Astrocyte (in vitro differentiated cells and primary cell): Measurements from ENCODE around the gene MYH11.

Experiments used
- EZH2 ChIP-seq: IDR thresholded peaks from 2 replicates; pipeline ENCODE4 v1.6.1; 2012; ENCODE audit warnings: mild to moderate bottlenecking, low read length, inconsistent platforms; ENCODE audit not compliant: insufficient read depth
- TF ChIP-seq, protein P1 (sequence below): IDR thresholded peaks from 2 replicates; pipeline ENCODE4 v1.5.1; 2011; ENCODE audit warnings: low read depth, mild to moderate bottlenecking, inconsistent platforms, low read length, moderate library complexity; ENCODE audit not compliant: insufficient read depth

GRCh38 chr16:15772579-15773293 is 84.1 kb downstream of the MYH11 start:
- TF ChIP-seq, protein P1, sequence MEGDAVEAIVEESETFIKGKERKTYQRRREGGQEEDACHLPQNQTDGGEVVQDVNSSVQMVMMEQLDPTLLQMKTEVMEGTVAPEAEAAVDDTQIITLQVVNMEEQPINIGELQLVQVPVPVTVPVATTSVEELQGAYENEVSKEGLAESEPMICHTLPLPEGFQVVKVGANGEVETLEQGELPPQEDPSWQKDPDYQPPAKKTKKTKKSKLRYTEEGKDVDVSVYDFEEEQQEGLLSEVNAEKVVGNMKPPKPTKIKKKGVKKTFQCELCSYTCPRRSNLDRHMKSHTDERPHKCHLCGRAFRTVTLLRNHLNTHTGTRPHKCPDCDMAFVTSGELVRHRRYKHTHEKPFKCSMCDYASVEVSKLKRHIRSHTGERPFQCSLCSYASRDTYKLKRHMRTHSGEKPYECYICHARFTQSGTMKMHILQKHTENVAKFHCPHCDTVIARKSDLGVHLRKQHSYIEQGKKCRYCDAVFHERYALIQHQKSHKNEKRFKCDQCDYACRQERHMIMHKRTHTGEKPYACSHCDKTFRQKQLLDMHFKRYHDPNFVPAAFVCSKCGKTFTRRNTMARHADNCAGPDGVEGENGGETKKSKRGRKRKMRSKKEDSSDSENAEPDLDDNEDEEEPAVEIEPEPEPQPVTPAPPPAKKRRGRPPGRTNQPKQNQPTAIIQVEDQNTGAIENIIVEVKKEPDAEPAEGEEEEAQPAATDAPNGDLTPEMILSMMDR: no peak
- no peak for TF ChIP-seq EZH2
